Ureter (tissue), 1 donor: ENCODE results near the gene ICAM5. TPM values are rescaled to one million over a fixed set of nuclear protein-coding genes. Genes with fewer than 3 reads are reported as not detected.

Experiments used
- DNase-seq: peaks from one replicate; pipeline ENCODE4 v3.0.0-alpha.2; 2020; ENCODE audit warnings: low spot score
- total RNA-seq: library from RNA; stranded (reverse); gene quantifications from one replicate; pipeline ENCODE4 v1.2.4, GENCODE V29; 2023
- donor health status: DM: yes; HTN: yes; CAD: no.

ICAM5 gene
- total RNA-seq, 1 donor from 2014 or later: 1.8 TPM

- DNase-seq: peak; percentile 86
Observed at GRCh38 chr19:10292206-10292788, 2.5 kb downstream of the ICAM5 start.

DNA sequence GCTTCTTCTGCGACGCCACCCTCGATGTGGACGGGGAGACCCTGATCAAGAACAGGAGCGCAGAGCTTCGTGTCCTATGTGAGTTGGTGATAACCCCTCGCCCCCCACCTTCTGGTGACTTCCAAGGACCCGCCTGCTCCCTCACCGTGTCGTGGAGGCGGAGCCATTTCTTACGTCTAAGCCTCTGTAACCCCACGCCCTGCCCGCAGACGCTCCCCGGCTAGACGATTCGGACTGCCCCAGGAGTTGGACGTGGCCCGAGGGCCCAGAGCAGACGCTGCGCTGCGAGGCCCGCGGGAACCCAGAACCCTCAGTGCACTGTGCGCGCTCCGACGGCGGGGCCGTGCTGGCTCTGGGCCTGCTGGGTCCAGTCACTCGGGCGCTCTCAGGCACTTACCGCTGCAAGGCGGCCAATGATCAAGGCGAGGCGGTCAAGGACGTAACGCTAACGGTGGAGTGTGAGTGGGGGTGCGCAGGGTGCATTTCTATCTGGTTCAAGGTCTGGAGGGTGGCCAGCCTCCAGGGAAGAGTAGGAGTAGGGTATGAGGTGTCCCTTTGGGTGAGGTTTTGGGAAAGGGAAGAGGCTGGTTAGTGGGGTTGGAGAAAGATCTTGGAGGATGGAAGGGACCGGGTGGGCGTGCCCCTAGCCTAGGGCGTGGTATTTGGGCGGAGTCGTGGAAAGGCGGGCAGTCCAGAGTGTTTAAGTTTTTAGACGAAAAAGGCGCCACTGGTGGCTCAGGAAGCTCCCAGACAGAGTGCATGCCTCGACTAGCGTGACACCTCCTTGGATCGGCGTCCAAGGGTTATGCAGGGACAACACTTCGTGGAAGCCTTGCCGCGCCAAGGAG lies 3.3 kb downstream of the ICAM5 start:
- no peak for DNase-seq

GRCh38 chr19:10293637-10294367 lies 4.0 kb downstream of the ICAM5 start:
- DNase-seq: no peak

GRCh38 chr19:10294368-10294697 lies 4.6 kb downstream of the ICAM5 start:
- DNase-seq: no peak

DNA sequence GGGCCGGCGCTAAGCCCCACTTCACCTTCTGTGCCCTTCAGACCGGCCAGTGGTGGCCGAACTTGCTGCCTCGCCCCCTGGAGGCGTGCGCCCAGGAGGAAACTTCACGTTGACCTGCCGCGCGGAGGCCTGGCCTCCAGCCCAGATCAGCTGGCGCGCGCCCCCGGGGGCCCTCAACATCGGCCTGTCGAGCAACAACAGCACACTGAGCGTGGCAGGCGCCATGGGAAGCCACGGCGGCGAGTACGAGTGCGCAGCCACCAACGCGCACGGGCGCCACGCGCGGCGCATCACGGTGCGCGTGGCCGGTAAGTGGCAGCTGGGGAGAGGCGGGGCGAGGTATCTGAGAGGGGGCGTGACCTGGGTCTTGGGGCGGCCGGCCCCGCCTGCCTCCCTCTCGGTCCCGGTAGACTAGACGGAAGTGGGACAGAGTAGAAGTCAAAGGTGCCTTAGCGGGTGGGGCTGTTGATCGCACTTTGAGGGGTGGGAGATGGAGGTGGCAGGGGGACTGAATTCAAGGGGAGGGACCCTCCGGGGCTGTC lies 5.6 kb downstream of the ICAM5 start:
- DNase-seq: no peak

DNA sequence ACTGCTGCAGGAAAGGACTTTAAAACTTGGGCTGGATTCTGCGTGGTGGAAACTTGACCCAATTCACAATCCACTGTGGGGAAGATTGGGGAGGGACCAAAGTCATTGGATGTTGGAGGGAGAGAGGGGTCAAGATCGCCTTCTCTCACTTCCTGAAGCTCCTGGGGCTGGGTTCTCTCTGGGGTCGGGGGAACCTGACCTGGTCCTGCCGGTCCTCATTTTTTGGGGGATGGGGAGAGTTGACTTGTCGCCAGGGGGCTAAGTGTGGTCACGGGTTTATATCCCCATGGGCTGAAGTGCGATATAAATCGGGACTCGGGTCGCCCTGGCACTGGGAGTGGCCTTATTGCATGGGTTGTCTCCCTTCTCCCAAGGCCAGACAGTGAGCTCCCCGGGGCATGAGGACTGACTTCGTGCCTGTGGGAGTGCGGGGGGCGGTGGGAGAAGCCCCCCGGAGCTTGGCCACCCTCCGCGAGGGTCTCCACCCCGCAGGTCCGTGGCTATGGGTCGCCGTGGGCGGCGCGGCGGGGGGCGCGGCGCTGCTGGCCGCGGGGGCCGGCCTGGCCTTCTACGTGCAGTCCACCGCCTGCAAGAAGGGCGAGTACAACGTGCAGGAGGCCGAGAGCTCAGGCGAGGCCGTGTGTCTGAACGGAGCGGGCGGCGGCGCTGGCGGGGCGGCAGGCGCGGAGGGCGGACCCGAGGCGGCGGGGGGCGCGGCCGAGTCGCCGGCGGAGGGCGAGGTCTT lies 6.3 kb downstream of the ICAM5 start:
- no peak for DNase-seq

DNA sequence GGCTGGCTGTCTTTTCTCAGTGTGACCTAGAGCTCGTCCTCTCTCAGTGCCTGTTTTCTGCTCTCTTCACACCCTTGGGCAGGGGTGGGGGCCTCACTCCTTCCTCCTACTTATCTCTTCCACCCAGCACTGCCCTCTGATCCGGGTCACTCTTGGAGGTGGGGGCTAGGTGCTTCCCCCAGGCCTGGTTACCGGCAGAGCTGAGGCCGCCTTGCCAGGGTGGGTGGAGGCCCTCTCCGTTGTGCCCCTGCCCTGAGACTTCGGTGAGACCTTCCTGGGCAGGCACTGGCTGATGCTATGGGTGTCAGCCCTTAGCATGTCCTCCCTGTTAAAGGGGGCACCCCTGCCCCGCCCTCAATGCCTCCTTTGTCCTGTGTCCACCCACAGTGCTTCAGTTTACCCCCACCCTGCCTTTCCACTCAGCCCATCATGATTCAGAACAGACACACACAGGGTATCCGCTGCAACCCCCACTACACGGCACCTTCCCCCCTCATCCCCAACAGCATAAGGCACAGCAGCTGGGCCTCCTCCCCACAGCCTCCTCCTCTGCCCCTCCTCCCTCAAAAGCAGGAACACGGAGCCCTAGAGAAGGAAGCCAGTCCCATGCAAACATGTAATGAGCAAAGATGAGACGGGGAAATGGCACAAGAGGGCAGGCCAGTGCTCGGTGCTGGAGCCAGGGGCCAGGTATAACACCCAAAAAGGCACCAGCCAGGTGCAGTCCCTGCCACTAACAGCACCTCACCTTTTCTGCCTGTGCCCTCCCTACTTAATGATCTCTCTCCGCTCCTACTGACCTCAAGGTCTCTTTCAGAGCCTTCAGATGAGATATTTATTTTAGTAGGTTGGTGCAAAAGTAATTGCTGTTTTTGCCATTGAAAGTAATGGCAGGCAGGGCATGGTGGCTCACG lies 10.1 kb downstream of the ICAM5 start:
- no peak for DNase-seq

GRCh38 chr19:10305139-10305806 lies 15.5 kb downstream of the ICAM5 start:
- no peak for DNase-seq

DNA sequence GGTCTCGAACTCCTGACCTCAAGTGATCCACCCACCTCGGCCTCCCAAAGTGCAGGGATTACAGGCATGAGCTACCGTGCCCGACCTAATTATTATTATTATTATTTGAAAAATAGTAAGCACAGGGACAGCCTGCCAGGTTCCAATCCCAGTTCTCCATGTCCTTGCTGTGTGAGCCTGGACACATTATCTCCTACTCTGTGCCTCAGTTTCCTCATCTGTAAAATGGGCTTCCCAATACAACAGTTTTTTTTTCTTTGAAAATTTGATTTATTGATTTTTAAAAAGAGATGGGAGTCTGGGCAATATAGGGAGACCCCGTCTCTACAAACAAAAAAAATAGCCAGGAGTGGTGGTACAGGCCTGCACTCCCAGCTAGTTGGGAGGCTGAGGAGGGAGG lies 16.6 kb downstream of the ICAM5 start:
- DNase-seq: no peak

DNA sequence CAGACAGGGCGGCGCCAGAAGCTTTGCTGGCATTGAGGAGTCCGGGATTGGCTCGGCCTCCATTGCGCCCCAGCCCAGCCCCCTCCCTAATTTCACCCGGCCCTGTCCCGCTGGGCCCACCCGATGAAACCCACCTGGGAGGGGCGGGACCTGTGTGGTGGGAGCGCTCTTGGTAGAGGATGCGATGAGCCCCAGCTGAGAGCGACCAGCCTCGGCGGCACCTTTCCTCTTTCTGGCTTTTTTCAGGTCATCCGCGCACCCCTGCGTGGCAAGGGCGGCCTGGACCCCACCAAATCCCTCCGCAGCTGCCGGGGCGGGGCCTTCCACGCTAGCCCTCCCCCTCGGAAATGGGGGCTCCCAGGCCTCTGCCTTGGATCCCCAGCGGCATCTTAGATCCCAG lies 19.7 kb downstream of the ICAM5 start, which contains the start of gene ZGLP1:
TSS of gene ZGLP1 (minus strand) at position 393 of the 400 bp plus-strand sequence.
- DNase-seq: no peak

DNA sequence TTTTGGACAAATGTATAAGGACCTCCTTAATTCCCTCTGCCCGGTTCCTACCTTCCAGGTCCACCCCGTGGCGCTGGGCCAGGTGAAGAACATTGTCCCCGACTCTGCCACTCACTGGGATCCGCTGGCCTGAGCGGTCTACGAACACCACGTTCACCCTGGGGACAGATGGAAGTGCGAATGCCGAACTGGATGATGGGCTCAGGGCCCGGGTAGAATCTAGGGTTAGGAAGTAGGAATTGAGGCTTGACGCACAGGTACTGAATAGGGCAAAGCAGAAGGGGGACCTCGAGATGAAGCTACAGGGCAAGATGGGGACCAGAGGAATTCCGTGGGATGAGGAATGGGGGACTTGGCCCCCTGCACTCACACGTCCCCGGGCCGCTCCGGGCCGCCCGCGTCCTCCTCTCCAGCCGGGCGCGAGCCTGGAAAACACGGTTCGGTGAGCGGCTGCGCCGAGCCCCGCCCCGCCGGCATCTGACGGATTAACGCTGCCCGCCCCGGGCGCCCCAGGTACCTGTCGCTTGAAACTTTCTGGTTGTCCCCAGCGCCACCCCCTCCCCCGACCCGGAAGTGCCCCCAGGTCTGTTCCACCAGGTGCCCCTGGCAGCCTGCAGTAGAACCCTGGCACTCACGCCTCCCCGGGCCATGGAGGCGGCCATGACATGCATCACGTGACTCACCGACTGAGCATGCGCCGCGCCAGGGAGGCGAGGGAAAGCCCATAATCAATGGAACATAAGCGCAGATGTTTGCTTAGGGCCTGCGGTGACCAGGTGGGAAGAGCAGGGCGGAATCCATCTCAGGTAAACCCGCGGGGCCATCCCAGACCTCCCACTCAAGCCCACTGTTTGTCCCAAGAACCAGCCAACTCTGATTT lies 25.8 kb downstream of the ICAM5 start, which contains the start of gene FDX2:
TSS of gene FDX2 (minus strand) at position 681 of the 880 bp plus-strand sequence. CDS start at position 662, 19 bp downstream.
- DNase-seq: peak; percentile 90

- DNase-seq: no peak
Observed at GRCh38 chr19:10316229-10317044, 26.7 kb downstream of the ICAM5 start.

DNA sequence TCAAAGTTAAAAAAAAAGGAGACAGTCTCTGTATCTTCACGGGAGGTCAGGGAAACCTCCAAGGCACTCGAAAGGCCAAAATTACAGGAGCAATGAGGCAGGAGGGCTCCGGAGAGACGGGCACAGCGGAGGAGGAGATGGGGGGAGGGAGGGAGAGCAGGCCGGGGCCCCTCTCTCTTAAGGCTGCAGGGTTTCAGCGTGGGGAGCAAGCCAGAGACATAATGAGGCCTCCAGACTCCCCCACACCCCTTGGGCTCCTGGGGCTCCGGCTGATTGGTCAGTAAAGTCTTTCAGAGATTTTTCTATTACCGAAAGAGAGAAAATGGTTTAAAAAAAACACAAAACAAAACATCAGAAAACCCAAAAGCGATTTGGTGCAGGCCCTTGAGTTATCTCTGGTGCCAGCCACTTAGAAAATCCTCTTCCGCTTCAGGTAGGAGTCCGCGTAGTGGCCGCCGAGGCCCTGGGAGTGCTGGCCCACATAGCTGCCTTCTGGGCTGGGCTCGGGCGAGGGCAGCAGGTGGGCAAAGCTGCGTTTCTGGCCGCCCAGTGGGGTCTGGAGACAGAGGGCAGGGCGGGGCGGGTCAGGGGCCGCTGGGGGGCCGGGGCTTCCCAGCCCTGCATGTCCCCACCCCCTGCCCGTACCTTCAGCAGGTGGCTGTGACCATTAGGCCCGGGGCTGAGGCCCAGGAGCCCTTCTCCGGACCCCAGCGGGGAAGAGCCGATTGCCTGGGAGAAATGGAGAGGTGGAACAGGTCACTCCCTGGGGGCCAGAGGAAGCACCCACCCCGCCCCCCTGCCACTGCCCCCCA lies 27.5 kb downstream of the ICAM5 start:
- DNase-seq: no peak

- no peak for DNase-seq
Observed at GRCh38 chr19:10317857-10318462, 28.2 kb downstream of the ICAM5 start.

DNA sequence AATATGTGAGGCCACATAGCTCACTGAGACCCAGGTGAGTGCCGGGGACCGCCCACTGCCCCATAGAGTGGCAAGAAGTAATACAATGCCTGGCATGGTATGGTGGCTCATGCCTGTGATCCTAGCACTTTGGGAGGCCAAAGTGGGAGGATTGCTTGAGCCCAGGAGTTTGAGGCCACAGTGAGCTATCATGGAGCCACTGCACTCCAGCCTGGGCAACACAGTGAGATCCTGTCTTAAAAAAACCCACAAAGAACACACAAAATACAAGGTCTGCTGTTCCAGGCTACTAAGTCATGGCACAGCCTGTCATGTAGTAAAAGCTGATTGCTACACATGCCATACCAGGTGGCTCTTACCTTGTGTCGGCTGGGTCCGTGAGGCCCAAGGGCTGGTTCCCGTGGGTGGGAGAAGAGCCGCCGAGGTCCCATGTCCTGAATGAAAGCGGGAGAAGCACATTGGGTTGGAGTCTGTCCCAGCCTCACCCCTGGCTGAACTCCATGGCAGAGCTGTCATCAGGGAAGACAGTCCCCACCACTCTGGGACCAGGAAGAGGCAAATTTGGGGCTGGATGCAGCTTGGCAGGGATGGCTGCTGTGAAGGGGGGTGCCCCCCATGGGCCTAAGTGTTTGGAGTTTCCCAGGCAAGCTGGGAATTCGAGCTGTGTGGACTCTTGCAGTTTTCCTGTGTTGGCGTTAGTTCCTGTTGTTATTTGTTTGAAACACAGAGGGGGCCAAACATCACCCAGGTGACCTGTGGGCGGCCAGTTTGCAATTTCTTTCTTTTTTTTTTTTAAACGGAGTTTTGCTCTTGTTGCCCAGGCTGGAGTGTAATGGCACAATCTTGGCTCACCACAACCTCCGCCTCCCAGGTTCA lies 29.3 kb downstream of the ICAM5 start:
- no peak for DNase-seq
